OCI-LY7 (cell line): Measurements from ENCODE around the gene ACOT12. TPM values are rescaled to one million over a fixed set of nuclear protein-coding genes. Genes with fewer than 3 reads are reported as not detected.

Experiments used
- BruUV-seq: library from RNA; stranded (reverse); fragments of 400-500 nt; replicated peaks from 2 replicates; lab custom pipeline; 2021; lab: Mats Ljungman, UMichigan
- CTCF ChIA-PET: fragments of 300-600 bp; sonication (Branson Sonifier 250); formaldehyde crosslinking; loops from one replicate; lab custom pipeline; 2022; ENCODE audit warnings: antibody characterized with exemption; ENCODE audit not compliant: unreplicated experiment; lab: Charles Lee
- POLR2A ChIA-PET: fragments of 300-600 bp; sonication (Branson Sonifier 250); formaldehyde crosslinking; loops from one replicate; lab custom pipeline; 2022; ENCODE audit warnings: antibody characterized with exemption; lab: Charles Lee
- DNase-seq: peaks from one replicate; pipeline ENCODE4 v3.0.0-alpha.2; 2015; ENCODE audit warnings: low spot score
- H2AFZ ChIP-seq: fragments of 200-600 bp; sonication (generic), shearing (Covaris generic); 2 replicates; pipeline ENCODE4 v1.6.1; 2014; ENCODE audit warnings: mild to moderate bottlenecking, antibody characterized with exemption, low read length, moderate library complexity
- H3K27ac ChIP-seq: fragments of 200-600 bp; sonication (generic); 2 replicates; pipeline ENCODE4 v1.5.1; 2014; ENCODE audit warnings: mixed run types, low read depth, mild to moderate bottlenecking, moderate library complexity, low read length, inconsistent platforms; ENCODE audit not compliant: poor library complexity, severe bottlenecking
- H3K36me3 ChIP-seq: fragments of 200-600 bp; sonication (generic); 2 replicates; pipeline ENCODE4 v1.6.1; 2014; ENCODE audit warnings: mild to moderate bottlenecking, antibody characterized with exemption, low read length, moderate library complexity, mixed read lengths; ENCODE audit not compliant: insufficient read depth
- H3K4me1 ChIP-seq: fragments of 200-600 bp; sonication (generic); 2 replicates; pipeline ENCODE4 v1.5.1; 2014; ENCODE audit warnings: mild to moderate bottlenecking, low read length; ENCODE audit not compliant: insufficient read depth, poor library complexity, severe bottlenecking
- H3K4me2 ChIP-seq: fragments of 200-600 bp; sonication (generic); 2 replicates; pipeline ENCODE4 v1.6.1; 2014; ENCODE audit warnings: mild to moderate bottlenecking, low read length
- H3K4me3 ChIP-seq: fragments of 200-600 bp; sonication (generic); 2 replicates; pipeline ENCODE4 v1.5.1; 2014; ENCODE audit warnings: mild to moderate bottlenecking, low read depth, low read length; ENCODE audit not compliant: poor library complexity, severe bottlenecking
- H3K79me2 ChIP-seq: fragments of 200-600 bp; sonication (generic); 2 replicates; pipeline ENCODE4 v1.6.1; 2016; ENCODE audit warnings: low read depth, mild to moderate bottlenecking, low read length, moderate library complexity, mixed read lengths; ENCODE audit not compliant: insufficient read depth
- H3K9me2 ChIP-seq: fragments of 200-600 bp; sonication (generic); 2 replicates; pipeline ENCODE4 v1.6.1; 2016; ENCODE audit warnings: mild to moderate bottlenecking, low read length, mixed read lengths; ENCODE audit not compliant: insufficient read depth
- H3K9me3 ChIP-seq: fragments of 200-600 bp; sonication (generic); 2 replicates; pipeline ENCODE4 v1.6.1; 2014; ENCODE audit warnings: mild to moderate bottlenecking, mixed run types, low read length, mixed read lengths
- H4K20me1 ChIP-seq: fragments of 200-600 bp; sonication (generic); 2 replicates; pipeline ENCODE4 v1.6.1; 2014; ENCODE audit warnings: mild to moderate bottlenecking, antibody characterized with exemption, low read length, moderate library complexity, mixed read lengths; ENCODE audit not compliant: insufficient read depth
- CTCF ChIP-seq: fragments of 200-600 bp; sonication (generic); conservative IDR thresholded peaks from 2 replicates; pipeline ENCODE4 v1.5.1; 2014; ENCODE audit warnings: mild to moderate bottlenecking, antibody characterized with exemption, low read length, moderate library complexity, mixed read lengths
- EZH2phosphoT487 ChIP-seq: fragments of 200-600 bp; sonication (generic); IDR thresholded peaks from 2 replicates; pipeline ENCODE4 v1.6.1; 2018; ENCODE audit warnings: low read depth, borderline replicate concordance, mild to moderate bottlenecking, mixed run types, antibody characterized with exemption, low read length, moderate library complexity, mixed read lengths
- intact Hi-C: fragments of 100-400 bp; cut with micrococcal nuclease; formaldehyde crosslinking; loops from one replicate; pipeline ENCODE4 v1.10.0; 2022; ENCODE audit not compliant: unreplicated experiment
- total RNA-seq, 2 experiments: library from RNA; depleted of rRNA in 1 of 2; stranded (reverse); fragments of >200 nt in 1 of 2; shearing (Covaris generic) in 1 of 2; gene quantifications; 2 replicates each; pipeline ENCODE4 v1.2.3, GENCODE V29; 2014 to 2022

ACOT12 gene
- total RNA-seq, 2 experiments from 2014 or later = 0.27 to 0.35 TPM

- Histone ChIP-seq H3K4me2 (no peak overlapping the region), H4K20me1 (no peaks in the 10 kb centered on the region), H3K4me1 (no peaks in the 10 kb centered on the region), H3K9me3 (no peaks in the 10 kb centered on the region), H3K9me2 (no peaks in the 10 kb centered on the region), H3K4me3 (no peak overlapping the region), H3K36me3 (no peaks in the 10 kb centered on the region), H2AFZ (no peak overlapping the region), H3K79me2 (no peaks in the 10 kb centered on the region), H3K27ac (no peak overlapping the region)
- ChIA-PET POLR2A (interaction anchor here (0.6 kb wide), 1 partner anchor 567 kb away, joined by 3 read pairs; no protein-coding TSS in a partner anchor), CTCF (no interaction called here)
- BruUV-seq = no TSS peak
- DNase-seq = no peak
- intact Hi-C loops = no loop called here
- TF ChIP-seq EZH2phosphoT487 = no peak
- TF ChIP-seq CTCF = no peak
Observed at GRCh38 chr5:81355291-81356251, 38.4 kb downstream of the ACOT12 start.

GRCh38 chr5:81354093-81354492, 39.8 kb downstream of the ACOT12 start:
- BruUV-seq = no TSS peak
- no peaks in the 10 kb centered on the region for H3K9me3 ChIP-seq
- no peak overlapping the region for H3K27ac ChIP-seq
- ChIA-PET POLR2A (interaction anchor here (1.0 kb wide), 1 partner anchor 83 kb away, joined by 3 read pairs; no protein-coding TSS in a partner anchor), CTCF (no interaction called here)
- H3K79me2 ChIP-seq = no peaks in the 10 kb centered on the region
- no peak overlapping the region for H2AFZ ChIP-seq
- TF ChIP-seq EZH2phosphoT487 (no peak), CTCF (no peak)
- intact Hi-C loops = no loop called here
- no peaks in the 10 kb centered on the region for H3K36me3 ChIP-seq
- no peak overlapping the region for H3K4me3 ChIP-seq
- no peaks in the 10 kb centered on the region for H4K20me1 ChIP-seq
- DNase-seq = no peak
- H3K9me2 ChIP-seq = no peaks in the 10 kb centered on the region
- no peak overlapping the region for H3K4me2 ChIP-seq
- no peaks in the 10 kb centered on the region for H3K4me1 ChIP-seq

DNA sequence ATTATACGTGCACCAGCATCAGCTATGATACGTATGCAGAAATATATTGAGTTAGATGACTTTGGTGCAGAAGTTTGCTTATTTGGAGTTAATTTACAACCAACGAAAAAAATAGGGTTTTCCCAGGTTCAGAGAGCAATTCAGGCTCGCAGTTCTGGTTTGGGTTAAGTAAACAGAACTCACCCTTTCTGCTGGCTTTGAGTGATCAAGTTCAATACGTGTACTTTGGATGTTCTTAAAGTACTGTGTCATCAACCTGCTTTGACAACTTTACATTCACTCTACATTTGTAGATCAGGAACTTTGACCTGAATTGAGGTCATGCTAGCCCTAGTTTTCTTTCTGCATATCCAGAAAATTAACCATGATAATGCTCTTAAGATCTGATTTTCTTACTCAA, 40.7 kb downstream of the ACOT12 start:
- H3K4me3 ChIP-seq = no peak overlapping the region
- H2AFZ ChIP-seq = no peak overlapping the region
- H3K9me2 ChIP-seq = no peaks in the 10 kb centered on the region
- H3K9me3 ChIP-seq = no peaks in the 10 kb centered on the region
- no peak overlapping the region for H3K27ac ChIP-seq
- TF ChIP-seq CTCF (no peak), EZH2phosphoT487 (no peak)
- H3K4me2 ChIP-seq = no peak overlapping the region
- ChIA-PET CTCF (no interaction called here), POLR2A (interaction anchor here (1.0 kb wide), 1 partner anchor 82 kb away, joined by 3 read pairs; no protein-coding TSS in a partner anchor)
- H3K36me3 ChIP-seq = no peaks in the 10 kb centered on the region
- no peaks in the 10 kb centered on the region for H3K4me1 ChIP-seq
- no peaks in the 10 kb centered on the region for H4K20me1 ChIP-seq
- H3K79me2 ChIP-seq = no peaks in the 10 kb centered on the region
- intact Hi-C loops = no loop called here
- DNase-seq = no peak
- no TSS peak for BruUV-seq
